B cell (primary cell): ENCODE data around the gene TESK2.

ENCODE experiments used
- EZH2 ChIP-seq: IDR thresholded peaks from 2 replicates; pipeline ENCODE4 v1.6.1; 2012; ENCODE audit warnings: borderline replicate concordance, low read depth, mild to moderate bottlenecking, moderate library complexity, low read length; ENCODE audit not compliant: insufficient read depth, poor library complexity, severe bottlenecking
- TF ChIP-seq, protein P1 (sequence below): fragments of 200-600 bp; IDR thresholded peaks from one replicate; pipeline ENCODE4 v1.8.0; 2022; ENCODE audit warnings: antibody characterized with exemption, mild to moderate bottlenecking

DNA sequence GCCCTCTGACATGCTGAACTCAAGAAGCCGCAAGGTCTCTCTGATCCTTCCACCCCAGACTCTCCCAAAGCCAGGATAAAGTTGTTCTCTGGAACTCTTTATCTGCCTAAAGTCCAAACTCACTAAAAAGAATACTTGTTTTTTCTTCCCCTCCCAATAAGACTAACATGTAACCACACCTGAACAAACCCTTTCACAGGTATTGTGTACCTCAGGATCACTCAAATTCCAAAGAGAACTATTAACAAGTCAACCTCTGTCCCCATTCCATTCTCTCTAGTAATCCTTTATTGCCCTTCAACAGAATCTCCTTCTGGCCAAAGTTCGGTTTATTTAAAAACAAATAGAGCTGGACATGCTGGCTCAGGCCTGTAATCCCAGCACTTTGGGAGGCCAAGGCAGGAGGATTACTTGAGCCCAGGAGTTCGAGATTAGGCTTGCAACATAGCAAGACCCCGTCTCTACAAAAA is 155.1 kb downstream of the TESK2 start:
- TF ChIP-seq, protein P1, sequence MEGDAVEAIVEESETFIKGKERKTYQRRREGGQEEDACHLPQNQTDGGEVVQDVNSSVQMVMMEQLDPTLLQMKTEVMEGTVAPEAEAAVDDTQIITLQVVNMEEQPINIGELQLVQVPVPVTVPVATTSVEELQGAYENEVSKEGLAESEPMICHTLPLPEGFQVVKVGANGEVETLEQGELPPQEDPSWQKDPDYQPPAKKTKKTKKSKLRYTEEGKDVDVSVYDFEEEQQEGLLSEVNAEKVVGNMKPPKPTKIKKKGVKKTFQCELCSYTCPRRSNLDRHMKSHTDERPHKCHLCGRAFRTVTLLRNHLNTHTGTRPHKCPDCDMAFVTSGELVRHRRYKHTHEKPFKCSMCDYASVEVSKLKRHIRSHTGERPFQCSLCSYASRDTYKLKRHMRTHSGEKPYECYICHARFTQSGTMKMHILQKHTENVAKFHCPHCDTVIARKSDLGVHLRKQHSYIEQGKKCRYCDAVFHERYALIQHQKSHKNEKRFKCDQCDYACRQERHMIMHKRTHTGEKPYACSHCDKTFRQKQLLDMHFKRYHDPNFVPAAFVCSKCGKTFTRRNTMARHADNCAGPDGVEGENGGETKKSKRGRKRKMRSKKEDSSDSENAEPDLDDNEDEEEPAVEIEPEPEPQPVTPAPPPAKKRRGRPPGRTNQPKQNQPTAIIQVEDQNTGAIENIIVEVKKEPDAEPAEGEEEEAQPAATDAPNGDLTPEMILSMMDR = no peak
- TF ChIP-seq EZH2 = no peak
